IPS DF 19.7 (cell line): Measurements from ENCODE around the gene PPEF2.
"Not testable (repeated sequence)": the region's sequence is repeated elsewhere in the genome, so short reads cannot be mapped to it uniquely, and the experiment has no call there.

Experiments
- DNase-seq: peaks from one replicate; pipeline ENCODE4 v3.0.0-alpha.2; 2013; ENCODE audit warnings: low read depth, low spot score

Gene PPEF2, protein sequence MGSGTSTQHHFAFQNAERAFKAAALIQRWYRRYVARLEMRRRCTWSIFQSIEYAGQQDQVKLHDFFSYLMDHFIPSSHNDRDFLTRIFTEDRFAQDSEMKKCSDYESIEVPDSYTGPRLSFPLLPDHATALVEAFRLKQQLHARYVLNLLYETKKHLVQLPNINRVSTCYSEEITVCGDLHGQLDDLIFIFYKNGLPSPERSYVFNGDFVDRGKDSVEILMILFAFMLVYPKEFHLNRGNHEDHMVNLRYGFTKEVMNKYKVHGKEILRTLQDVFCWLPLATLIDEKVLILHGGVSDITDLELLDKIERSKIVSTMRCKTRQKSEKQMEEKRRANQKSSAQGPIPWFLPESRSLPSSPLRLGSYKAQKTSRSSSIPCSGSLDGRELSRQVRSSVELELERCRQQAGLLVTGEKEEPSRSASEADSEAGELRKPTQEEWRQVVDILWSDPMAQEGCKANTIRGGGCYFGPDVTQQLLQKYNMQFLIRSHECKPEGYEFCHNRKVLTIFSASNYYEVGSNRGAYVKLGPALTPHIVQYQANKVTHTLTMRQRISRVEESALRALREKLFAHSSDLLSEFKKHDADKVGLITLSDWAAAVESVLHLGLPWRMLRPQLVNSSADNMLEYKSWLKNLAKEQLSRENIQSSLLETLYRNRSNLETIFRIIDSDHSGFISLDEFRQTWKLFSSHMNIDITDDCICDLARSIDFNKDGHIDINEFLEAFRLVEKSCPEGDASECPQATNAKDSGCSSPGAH

DNA sequence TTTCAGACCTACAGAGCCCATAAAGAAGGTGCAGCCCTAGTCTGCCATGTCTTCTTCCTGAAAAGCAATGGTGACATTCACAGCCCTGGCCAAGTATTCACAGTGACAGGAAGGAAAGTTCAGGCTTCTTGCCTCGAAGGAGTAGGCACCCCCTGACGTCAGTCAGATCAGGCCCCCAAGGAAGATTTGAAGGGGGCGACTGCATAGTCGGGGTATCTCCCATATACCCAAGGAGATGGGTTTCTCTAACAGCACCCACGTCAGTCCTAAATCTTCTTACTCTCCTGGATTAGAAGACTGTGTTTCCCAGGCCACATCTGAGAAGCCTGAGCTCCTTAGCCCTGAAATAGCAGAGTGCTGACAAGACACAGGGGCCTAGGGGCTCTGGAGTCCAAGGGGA, at the start of gene PPEF2:
Gene PPEF2, minus strand, starts transcription at position 101 of the 400 bp plus-strand sequence. CDS start 6,127 bp downstream, outside the sequence.
- DNase-seq: no peak

DNA sequence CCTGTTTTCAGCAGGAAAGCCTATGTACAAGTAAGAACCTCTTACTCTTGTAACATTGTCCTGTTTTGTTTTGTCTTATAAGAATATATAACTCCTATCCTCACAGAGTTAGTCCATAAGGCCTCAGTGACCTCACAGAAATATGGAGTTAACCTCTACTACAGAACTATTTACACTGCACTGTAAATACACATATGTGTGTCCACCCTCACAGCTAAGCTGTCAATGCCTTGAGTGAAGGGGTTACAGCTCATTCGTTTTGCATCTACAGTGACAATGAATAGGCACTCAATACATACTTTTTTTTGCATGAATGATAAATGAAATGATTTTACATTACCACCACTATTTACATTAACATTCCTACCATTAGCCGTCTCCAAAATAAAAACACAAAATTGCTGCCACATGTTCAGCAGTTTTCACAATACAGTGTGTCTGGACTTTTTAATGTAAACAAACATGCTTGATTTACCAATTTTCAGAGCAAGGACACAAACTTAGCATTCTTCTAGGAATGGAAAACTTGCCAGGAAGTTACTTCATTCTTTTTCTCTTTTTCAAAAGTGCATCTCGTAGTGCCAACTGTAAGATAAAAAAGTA, 48.1 kb upstream of the PPEF2 start:
- DNase-seq: no peak

DNA sequence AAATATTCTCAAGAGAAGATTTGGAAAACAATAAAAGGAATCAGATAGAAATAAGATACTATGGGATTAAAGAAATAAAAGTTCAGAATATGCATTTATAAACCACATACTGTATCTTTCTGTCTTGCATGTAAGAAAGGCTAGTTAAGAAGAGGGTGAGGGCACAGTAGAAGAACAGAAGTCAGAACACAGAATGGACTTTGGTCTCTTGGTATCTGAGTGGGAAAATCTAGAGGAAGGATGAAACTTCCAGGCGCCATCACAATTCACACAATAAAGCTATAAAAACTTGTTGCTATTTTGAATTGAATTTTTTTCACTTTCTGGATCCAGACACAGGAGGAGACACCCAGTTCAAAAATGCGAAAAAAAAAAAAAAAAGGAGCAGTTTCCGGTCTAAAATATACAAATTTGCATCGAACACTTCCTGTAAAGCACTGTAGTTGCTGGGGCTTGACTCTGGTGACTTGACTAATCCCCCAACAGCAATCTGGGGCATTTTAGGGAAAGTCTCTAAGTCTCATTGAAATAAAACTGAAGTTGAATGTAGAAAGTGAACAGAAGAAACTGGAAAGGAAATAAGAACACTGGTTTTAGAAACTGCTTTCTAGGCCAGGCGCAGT, 46.7 kb upstream of the PPEF2 start:
- no peak for DNase-seq

DNA sequence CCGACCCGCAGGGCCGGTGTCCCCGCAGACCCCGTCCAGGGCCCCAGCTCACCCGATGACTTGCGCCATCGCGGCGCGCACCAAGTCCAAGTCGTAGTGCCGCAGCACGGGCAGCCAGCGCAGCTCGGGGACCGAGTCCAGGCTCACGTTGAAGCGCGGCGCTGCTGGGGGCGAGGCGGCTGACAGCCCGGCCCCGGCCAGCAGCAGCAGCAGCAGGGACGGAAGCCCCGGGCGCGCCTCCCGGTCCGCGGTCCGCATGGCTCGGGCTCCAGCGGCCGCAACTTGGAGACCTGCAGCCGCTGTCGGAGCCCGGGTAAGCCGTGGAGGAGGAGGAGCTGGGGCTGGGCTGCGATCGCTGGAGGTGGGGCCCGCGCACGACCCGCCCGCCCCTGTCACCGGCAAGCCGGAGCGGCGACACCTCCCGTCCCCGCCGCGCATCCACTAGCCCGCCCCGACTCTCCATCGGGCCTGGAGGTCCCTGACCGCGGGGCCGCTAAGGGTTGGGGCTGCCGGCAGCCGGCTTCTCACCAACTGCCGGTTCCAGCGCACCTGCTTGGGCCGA, 38.5 kb upstream of the PPEF2 start, which contains the start of gene NAAA:
Gene NAAA, minus strand, starts transcription at position 322 of the 562 bp plus-strand sequence. Its CDS starts 64 bp downstream, at position 258.
- DNase-seq: no peak

DNA sequence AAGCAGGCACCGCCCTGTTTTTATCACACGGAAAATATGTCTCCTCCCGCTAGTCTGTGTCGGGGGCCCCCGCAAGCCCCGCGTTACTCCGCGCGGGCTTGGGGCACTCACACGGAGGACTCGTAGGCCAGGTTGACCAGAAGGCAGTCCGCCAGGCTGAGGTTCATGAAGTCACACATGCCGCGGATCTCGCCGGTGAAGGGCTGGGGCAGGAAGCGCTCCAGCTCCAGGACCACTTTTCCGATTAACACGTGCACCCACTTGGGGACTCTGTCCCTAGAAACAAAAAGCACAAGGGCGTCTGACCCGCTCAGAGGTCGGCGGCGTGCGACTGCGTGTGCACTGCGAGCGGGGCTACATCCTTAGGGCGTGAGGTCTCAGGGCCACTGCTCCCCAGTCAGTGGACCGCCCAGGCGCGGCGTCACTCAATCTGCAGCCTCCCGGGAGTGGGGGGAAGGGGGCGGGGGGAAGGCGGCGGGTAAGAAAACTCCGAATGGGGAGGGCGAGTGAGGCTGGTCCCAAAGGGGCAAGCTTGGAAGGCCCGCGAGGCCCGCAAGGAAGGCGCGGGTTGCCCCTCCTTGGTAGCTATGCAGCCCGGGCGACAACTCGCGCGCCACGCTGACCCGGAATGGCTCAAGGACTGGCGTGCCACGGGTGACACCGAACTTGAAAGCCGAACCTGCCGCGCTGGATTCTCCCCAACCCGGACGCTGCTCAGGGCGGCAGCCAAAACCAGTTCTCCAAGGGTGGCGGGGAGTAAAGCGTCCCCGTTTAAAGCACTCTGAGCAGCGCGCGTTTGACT, 37.8 kb upstream of the PPEF2 start:
- no peak for DNase-seq

DNA sequence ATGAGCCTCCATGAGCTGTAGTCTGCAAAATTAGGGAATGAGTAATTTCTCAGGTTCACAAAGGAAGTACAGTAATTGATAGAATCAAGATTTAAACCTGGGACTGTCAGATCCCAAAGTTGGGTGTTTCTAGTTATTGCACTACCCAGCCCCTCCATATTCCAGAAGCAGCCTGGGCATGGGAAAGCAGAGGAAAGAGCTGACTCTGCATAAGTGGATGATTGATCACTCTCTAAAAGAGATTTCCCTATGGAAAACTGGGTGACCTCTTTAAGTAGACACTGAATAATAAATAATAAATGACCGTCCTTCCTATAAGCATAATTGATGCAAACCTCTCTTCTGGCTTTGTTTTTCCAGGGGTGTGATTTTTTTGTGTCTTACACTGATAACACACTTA, 33.4 kb upstream of the PPEF2 start:
- DNase-seq: no peak

DNA sequence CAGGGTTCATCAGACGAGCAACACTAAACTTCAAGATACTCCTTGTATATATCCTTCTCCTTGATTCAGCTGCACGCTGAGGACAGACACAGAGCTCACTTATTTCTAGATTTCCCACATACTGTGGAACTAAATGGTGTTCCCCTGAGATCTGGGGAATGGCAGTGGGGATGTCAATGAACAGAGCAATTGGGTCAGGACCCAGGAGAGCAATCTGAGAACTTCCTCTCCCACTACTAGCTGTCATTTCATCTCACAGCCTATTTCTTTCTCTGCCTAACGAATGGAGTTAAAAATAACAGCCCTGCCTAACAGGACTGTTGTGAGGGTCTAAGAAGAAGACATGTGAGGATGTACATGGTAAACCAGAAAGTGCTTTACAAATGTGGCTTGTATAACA, 27.9 kb upstream of the PPEF2 start:
- no peak for DNase-seq

DNA sequence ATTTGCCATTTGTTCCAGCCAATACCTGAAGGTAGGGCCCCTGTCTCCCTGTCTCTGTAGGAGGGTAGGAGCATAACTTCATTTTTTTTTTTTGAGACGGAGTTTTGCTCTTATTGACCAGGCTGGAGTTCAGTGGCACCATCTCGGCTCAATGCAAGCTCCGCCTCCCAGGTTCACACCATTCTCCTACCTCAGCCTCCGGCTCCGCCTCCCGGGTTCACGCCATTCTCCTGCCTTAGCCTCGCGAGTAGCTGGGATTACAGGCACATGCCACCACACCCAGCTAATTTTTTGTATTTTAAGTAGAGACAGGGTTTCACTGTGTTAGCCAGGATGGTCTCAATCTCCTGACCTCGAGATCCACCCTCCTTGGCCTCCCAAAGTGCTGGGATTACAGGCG, 22.7 kb upstream of the PPEF2 start:
- not testable (repeated sequence) for DNase-seq

DNA sequence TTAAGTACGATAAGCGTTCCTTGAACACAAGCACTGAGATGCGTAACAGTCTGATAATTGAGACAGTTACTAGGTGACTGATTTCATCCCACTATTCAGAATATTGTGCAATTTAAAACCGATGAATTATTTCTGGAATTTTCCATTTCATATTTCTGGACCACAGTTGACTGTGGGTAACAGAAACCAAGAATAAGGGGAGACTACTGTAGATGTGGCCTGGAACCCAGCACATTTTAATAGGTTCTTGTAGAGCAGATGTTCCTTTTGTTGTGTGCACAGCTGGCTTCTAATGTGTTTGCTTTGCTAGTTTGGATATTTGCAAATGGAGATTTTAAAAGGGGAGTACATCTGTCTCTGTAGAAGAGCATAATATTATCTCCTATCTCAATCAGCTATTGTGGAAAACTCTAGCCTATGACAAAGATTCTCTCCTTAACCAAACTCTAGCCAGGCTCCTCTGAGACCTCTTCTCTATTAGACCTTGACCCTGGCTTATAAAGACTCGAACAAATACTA, 22.1 kb upstream of the PPEF2 start:
- DNase-seq: no peak

DNA sequence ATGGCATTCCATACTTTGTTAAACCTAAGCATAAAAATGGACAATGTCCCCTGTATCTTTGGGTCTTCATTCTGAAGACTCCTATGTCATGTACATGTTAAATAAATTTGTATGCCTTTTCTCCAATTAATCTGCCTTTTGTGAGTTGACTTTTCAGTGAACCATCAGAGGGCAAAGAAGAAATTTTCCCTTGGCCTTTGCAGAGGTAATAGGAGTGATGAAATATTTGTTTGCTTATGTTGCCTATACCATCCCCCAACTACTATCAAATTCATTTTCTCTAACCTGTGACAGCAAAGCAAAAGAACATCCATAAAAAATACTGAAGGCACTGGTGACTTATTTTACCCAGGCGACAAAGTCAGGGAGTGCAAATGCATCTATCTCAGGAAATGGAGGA, 20.3 kb upstream of the PPEF2 start:
- DNase-seq: no peak

DNA sequence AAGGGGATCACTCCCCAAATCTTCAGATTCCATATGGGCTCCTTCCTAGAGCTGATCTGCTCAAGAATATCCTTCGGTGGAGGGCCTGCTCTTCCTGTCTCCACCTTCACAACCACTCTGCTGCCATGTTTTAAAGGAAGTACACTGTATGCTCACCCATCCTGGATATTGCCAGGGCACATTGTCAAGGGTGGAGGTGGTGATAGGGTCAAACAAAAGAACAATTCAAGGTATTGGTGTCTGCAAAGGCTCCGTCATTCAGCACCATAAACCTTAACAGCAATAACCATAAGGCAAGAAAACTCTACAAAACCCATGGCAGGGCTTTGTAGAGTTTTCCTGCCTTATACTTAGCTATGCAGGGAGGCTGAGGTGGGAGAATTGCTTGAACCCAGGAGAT, 19.7 kb upstream of the PPEF2 start:
- DNase-seq: no peak

DNA sequence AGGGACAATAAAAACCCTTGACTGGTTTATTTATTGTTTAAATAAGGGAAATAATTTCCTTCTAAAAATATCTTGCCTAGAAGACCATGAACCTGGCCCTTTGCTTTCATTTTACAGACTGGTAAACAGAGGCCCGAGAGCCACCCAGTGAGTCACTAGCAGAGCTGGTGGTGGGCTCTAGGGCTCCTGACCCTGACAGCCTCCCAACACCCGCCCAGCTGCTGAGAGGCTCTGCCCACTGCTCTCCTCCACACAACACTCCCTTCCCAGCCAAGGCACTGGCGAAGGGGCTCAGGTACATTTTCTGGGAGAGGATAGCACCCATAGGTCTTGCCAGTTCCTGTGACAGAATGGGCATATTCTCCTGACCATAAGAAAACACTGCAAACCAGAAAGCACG, 18.1 kb upstream of the PPEF2 start:
- DNase-seq: no peak

DNA sequence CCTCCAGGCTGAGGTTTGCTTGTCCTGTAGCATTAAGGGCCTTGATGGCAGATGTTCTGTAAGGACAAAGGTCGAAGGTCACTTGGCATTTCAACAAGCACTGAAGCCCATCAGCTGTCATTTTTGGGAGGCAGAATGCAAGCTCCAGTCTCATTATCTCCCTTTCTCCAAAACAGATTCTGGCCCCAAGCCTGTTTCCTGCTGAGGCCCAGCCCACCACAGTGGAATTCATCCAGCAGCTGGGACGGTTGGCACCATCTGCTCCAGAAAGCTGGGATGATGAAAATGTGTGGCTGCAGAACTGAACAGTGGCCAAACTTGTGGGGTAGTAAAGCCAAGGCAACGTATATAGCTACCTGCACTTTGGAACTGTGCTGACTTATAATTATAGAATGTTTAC, 17.7 kb upstream of the PPEF2 start:
- no peak for DNase-seq

DNA sequence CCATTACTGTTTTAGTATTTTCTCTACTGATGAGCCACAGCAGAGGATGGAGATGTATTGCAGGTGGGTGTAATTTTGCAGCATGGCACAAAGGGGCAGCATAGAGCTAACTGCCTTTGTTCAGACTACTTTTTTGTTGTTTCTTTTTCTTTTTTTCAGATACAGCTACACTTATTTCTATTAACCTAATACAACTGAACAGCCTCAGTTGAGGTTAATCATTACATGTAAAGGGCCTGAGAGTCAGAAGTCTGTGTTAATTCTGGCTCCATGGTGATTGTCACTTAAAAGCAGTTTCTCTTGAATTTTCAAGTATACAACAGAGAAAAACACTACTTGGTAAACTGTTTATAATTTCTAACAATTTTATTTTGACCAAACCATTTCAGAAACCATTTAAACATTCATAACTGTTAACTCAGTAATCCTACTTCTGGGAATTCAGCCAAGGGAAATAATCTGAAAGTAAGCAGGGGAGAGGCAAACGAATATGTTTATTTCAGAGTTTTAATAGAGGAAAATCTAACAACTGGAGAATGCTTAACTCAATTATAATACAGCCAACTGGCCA, 13.9 kb upstream of the PPEF2 start:
- DNase-seq: no peak

DNA sequence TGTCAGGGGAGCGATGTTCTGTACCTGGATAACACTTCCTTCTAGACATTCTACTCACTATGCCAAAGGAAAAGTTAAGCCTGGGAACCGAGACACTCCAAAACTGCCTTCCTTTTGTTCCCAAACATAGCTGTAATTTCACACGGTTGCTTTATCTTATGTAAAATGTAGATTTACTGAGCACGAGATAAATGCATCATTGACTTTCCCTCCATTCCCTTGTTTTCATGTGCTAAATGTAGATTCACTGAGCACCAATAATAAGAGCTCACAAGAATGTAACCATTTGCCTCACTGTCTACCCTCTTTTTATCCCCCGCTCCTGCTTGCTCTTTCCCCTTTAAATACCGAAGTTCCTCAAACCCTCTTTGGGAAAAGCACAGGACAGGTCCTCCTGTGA, 10.7 kb upstream of the PPEF2 start:
- DNase-seq: no peak

DNA sequence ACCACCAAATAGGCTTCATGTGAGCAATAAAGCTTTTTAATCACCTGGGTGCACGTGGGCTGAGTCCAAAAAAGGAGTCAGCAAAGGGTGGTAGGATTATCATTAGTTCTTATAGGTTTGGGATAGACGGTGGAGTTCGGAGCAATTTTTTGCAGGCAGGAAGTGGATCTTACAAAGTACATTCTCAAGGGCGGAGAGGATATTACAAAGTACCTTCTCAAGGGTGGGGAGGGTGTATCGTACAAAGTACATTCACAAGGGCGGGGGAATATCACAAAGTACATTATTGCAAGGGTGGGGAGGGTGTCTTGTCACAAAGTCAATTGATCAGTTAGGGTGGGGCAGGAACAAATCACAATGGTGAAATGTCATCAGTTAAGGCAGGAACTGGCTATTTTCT, 8.6 kb upstream of the PPEF2 start:
- not testable (repeated sequence) for DNase-seq

DNA sequence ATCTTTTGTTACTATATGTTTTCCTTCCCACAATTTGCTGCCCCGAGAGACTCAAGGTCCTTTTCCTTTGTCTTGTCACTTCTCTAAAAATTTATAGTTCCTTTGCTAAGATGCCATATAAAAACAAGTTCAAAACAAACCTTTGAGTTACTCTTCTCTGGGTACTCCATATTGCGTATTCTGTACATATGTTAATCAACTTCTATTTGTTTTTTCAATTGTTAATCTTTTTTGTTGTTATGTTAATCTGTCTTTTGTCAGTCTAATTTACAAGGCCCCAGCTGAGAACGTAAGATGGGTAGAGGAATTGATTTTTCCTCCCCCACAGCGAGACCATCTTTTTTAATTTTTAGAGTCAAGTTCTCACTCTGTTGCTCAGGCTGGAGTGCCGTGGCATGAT, 7.2 kb upstream of the PPEF2 start:
- DNase-seq: no peak

DNA sequence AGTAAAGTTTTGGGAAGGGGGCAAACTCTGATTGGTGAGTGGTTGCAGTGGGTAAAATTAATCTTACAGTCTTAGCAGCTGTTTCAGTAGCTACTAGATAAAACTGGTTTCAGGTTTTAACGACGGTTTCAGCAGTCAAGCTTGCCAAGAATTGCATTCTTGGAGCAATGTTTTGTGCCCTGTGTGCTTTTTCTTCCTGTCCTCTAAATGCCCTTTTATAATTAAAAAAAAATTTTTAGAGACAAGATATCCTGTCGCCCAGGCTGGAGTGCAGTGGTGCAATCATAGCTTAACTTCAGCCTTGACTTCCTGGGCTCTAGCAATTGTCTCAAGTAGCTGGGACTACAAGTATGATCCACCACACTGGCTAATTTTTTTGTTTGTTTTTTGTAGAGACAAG, 6.3 kb upstream of the PPEF2 start:
- DNase-seq: no peak

DNA sequence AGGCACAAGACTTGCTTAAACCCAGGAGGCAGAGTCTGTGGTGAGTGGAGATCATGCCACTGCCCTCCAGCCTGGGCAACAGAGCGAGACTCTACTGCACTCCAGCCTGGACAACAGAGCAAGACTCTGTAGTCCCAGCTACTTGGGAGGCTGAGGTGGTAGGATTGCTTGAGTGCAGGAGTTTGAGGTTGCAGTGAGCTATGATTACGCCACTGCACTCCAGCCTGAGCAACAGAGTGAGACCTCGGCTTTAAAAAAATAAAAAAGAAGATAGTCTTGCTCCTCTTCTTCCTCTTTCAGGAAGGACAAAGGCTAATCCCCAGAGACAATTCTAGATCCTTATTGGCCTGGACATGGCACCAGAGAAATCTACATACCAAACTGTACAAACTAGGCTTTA, 5.7 kb upstream of the PPEF2 start:
- no peak for DNase-seq

DNA sequence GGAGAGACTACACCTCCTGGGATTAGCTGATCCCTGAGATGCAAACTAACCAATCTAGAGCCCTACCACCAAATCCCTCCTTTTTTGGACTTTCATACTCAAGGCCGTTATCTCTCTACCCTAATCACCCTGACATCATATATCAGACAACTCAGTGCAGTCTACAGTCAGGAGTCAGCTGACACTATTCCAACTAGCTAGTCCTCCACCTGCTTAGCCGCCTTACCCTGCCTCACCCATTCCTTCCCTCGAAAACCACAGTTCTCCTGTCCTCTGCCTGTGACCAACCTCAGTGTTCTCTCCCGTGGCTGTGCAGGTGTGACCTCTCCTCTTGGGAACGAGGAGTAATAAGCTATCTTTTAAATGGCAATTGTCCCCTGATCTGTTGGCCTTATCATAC, 1.8 kb upstream of the PPEF2 start:
- no peak for DNase-seq
